ENCODE data around the gene DIRAS1. TPM values are rescaled to one million over a fixed set of nuclear protein-coding genes. Genes with fewer than 3 reads are reported as not detected.
"Not testable (repeated sequence)": the region's sequence is repeated elsewhere in the genome, so short reads cannot be mapped to it uniquely, and the experiment has no call there.

Gene DIRAS1
- total RNA-seq, 1 donor from 2014 or later = under 0.01 TPM

- DNase-seq (ENCODE audit: low read depth in 2 of 2) = no peak
Observed at GRCh38 chr19:2678044-2678671, 43.0 kb downstream of the DIRAS1 start.

DNA sequence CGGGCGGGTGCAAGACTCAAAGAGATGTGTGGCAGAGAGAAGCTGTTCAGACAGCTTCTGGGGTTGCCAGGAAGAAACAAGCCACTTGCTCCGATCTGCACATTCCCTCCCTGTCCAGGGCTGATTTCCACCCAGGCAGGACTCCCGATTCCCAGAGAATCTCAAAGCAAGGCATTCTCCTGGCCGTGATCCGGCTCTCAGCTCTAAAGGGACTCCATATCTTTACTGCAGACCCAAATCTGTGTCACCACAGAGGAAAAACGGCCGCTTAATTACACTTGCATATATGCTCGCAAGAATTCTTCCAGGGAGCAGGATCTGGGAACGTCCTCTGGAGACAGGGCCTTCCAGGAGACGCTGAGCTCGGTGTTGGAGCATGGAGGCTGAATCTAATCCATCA lies 44.3 kb downstream of the DIRAS1 start:
- no peak for DNase-seq (ENCODE audit: low read depth in 2 of 2)

DNA sequence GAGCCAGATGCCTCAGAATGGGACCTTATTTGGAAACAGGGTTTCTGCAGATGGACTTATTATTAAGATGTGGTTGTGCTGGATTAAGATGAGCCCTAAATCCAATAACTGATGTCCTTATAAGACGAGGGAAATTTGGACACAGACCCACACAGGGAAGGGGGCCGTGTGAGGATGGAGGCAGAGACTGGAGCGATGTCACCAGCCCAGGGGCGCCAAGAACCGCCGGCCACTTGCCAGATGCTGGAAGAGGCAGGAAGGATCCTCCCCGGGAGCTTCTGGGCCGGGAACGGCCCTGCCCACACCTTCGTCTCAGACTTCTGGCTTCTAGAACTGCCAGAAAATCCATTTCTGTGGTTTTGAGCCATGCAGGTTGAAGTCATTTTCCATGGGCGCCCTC lies 45.3 kb downstream of the DIRAS1 start:
- no peak for DNase-seq (ENCODE audit: low read depth in 2 of 2)

GRCh38 chr19:2670217-2670616 lies 51.0 kb downstream of the DIRAS1 start:
- no peak for DNase-seq (ENCODE audit: low read depth in 2 of 2)

DNA sequence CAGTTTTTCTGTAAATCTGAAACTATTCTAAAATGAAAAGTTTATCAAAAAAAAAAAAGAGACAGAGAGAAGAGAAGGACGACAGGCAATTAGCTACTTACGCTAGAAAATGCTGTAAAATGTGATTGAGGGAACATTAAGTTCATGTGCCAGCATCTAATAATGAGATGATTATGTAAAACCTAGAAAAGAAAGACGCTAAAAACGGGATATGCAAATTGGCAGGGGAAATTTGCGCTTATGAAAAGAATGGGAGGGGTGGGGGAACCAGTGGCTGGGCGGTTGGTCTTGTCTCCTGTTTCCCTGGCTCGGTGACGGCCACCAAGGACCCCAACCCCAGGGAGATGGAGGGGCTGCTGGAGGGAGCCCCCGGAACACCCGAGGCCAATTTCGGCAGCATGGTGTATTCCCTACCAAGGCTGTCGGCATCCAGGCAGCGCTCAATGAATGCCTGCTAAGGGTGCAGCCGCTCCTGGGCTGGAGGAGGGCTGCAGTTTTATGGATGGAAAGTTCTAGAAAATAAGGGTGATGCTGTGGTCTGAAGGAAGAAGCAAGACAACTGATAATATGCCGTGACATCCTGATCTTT lies 52.9 kb downstream of the DIRAS1 start:
- no peak for DNase-seq (ENCODE audit: low read depth in 2 of 2)

GRCh38 chr19:2667349-2667748 lies 53.8 kb downstream of the DIRAS1 start:
- not testable (repeated sequence) for DNase-seq (ENCODE audit: low read depth in 2 of 2)

GRCh38 chr19:2666344-2666994 lies 54.7 kb downstream of the DIRAS1 start:
- DNase-seq (ENCODE audit: low read depth in 2 of 2) = no peak

- DNase-seq (ENCODE audit: low read depth in 2 of 2) = no peak
Observed at GRCh38 chr19:2665103-2665502, 56.1 kb downstream of the DIRAS1 start.

Other genes with a start within 250 kb of the DIRAS1 start
- gene GADD45B, start 245.2 kb downstream of the DIRAS1 start, total RNA-seq = 49.5 and 175 TPM in 2 replicates
- 0.87 and 1.2 TPM in 2 replicates for gene GNG7, start 18.7 kb downstream of the DIRAS1 start, total RNA-seq
- gene SLC39A3, start 18.6 kb upstream of the DIRAS1 start, total RNA-seq = 15.9 and 21.4 TPM in 2 replicates
- 26.8 and 28.4 TPM in 2 replicates for gene SGTA, start 61.9 kb upstream of the DIRAS1 start, total RNA-seq
- gene THOP1, start 64.1 kb upstream of the DIRAS1 start, total RNA-seq = 26.6 and 36.8 TPM in 2 replicates
- 2.2 and 3.2 TPM in 2 replicates for gene ZNF554, start 98.5 kb upstream of the DIRAS1 start, total RNA-seq
- 2.2 and 3.0 TPM in 2 replicates for gene ZNF555, start 120.1 kb upstream of the DIRAS1 start, total RNA-seq
- not detected in 2 replicates for gene ZNF556, start 146.0 kb upstream of the DIRAS1 start, total RNA-seq
- gene ZNF57, start 179.6 kb upstream of the DIRAS1 start, total RNA-seq = 2.4 and 3.4 TPM in 2 replicates
- gene ZNF77, start 223.6 kb upstream of the DIRAS1 start, total RNA-seq = 3.3 and 3.4 TPM in 2 replicates

All from lung microvascular endothelial cell (primary cell).